K562 (cell line): Measurements from ENCODE around the gene ZNF644. TPM values are rescaled to one million over a fixed set of nuclear protein-coding genes. Genes with fewer than 3 reads are reported as not detected.

Source experiments
- ATAC-seq: fragments of 200-7000 bp; cut with Tn5 transposase; 3 replicates; pipeline ENCODE4 v1.9.1; 2020; ENCODE audit warnings: moderate library complexity
- BruUV-seq: library from RNA; stranded (reverse); fragments of 400-500 nt; replicated peaks from 2 replicates; lab custom pipeline; 2021; lab: Mats Ljungman, UMichigan
- CTCF ChIA-PET: fragments of 300-600 bp; formaldehyde crosslinking; extraction: SDS; loops from one replicate; lab custom pipeline; 2021; ENCODE audit warnings: low intra/inter-chr PET ratio; lab: Yijun Ruan, JAX
- POLR2A ChIA-PET: fragments of 300-600, 350-650 bp; sonication (Branson Sonifier 250); formaldehyde crosslinking; extraction: SDS; loops from one replicate; lab custom pipeline; 2021; ENCODE audit warnings: antibody characterized with exemption, inconsistent platforms; lab: Yijun Ruan, JAX
- DNase-seq, 4 experiments: peaks; one replicate each; pipeline versions ENCODE4 v3.0.0 to v3.0.0-alpha.2; 2011 to 2018; ENCODE audit warnings: low spot score in 3 of 4, mixed read lengths in 3 of 4; ENCODE audit errors: extremely low read depth in 1 of 4
- FAIRE-seq: peaks from 2 replicates; lab custom pipeline; 2011; peaks lifted over from hg19 to GRCh38; lab: Jason Lieb, UNC
- H2AFZ ChIP-seq: 2 replicates; pipeline ENCODE4 v1.6.0; 2011; ENCODE audit warnings: low read depth, low read length, control low read depth, inconsistent platforms
- H3K27ac ChIP-seq: fragments of 200-600 bp; 3 replicates; pipeline ENCODE4 v1.8.0; 2011; ENCODE audit warnings: low read depth, mild to moderate bottlenecking, control low read depth, inconsistent platforms, low read length, moderate library complexity, mixed read lengths; ENCODE audit errors: extremely low read depth
- H3K27me3 ChIP-seq, 2 experiments: fragments of 300-600 bp in 1 of 2; 2 replicates in 1 of 2; 3 replicates in 1 of 2; pipeline versions ENCODE4 v1.6.0 to v1.8.0; 2011; ENCODE audit warnings: inconsistent platforms in 2 of 2, low read length in 2 of 2, mild to moderate bottlenecking in 1 of 2, mixed read lengths in 1 of 2, moderate library complexity in 1 of 2; ENCODE audit not compliant: control insufficient read depth in 2 of 2, insufficient read depth in 2 of 2
- H3K36me3 ChIP-seq: fragments of 300-600 bp; 3 replicates; pipeline ENCODE4 v1.8.0; 2011; ENCODE audit warnings: mild to moderate bottlenecking, low read length, inconsistent platforms; ENCODE audit not compliant: control insufficient read depth, insufficient read depth
- H3K4me1 ChIP-seq, 2 experiments: fragments of 200-600 bp in 1 of 2; replicated peaks in 1 of 2; 2 replicates in 1 of 2; 3 replicates in 1 of 2; pipeline versions ENCODE4 v1.5.1 to v1.8.0; 2011; ENCODE audit warnings: inconsistent platforms in 2 of 2, low read length in 2 of 2, mild to moderate bottlenecking in 1 of 2, mixed read lengths in 1 of 2, moderate library complexity in 1 of 2; ENCODE audit not compliant: control insufficient read depth in 2 of 2, insufficient read depth in 2 of 2
- H3K4me2 ChIP-seq: 2 replicates; pipeline ENCODE4 v1.6.1; 2011; ENCODE audit warnings: low read length, control low read depth, inconsistent platforms, mixed read lengths; ENCODE audit not compliant: insufficient read depth
- H3K4me3 ChIP-seq: fragments of 200-600 bp; sonication (generic), shearing (Covaris generic); 2 replicates; pipeline ENCODE4 v1.5.1; 2016; ENCODE audit warnings: control low read depth, inconsistent platforms
- H3K79me2 ChIP-seq: fragments of 200-600 bp; 3 replicates; pipeline ENCODE4 v1.8.0; 2011; ENCODE audit warnings: low read length, inconsistent platforms; ENCODE audit not compliant: control insufficient read depth, insufficient read depth
- H3K9ac ChIP-seq, 2 experiments: 2 replicates each; pipeline versions ENCODE4 v1.6.0 to v1.6.1; 2011; ENCODE audit warnings: low read depth in 2 of 2, low read length in 2 of 2, control low read depth in 1 of 2, inconsistent platforms in 1 of 2, mild to moderate bottlenecking in 1 of 2, mixed read lengths in 1 of 2; ENCODE audit not compliant: insufficient read depth in 1 of 2
- H3K9me1 ChIP-seq: one replicate; pipeline ENCODE4 v1.6.0; 2011; ENCODE audit warnings: inconsistent platforms, mild to moderate bottlenecking, low read length, moderate library complexity; ENCODE audit not compliant: control insufficient read depth, insufficient read depth
- H3K9me3 ChIP-seq: replicated peaks from 2 replicates; pipeline ENCODE4 v1.5.1; 2011; ENCODE audit warnings: low read depth, low read length, inconsistent platforms; ENCODE audit not compliant: control insufficient read depth, insufficient read depth
- H4K20me1 ChIP-seq: replicated peaks from 2 replicates; pipeline ENCODE4 v1.6.1; 2011; ENCODE audit warnings: low read length, inconsistent platforms, mixed read lengths; ENCODE audit not compliant: control insufficient read depth, insufficient read depth
- DLX4 ChIP-seq: fragments of 250-450 bp; sonication (Bioruptor Pico); IDR thresholded peaks from 2 replicates; pipeline ENCODE4 v1.6.1; 2021; ENCODE audit warnings: mild to moderate bottlenecking
- FOXM1 ChIP-seq, 2 experiments: fragments of 450-650 bp in 1 of 2; sonication (generic) in 1 of 2; formaldehyde crosslinking in 1 of 2; IDR thresholded peaks; 2 replicates each; pipeline versions ENCODE4 v1.6.1 to v1.9.0; 2017 to 2022; ENCODE audit warnings: low read depth in 2 of 2, mild to moderate bottlenecking in 2 of 2, missing genetic modification reagents in 1 of 2, moderate library complexity in 1 of 2
- FOXP1 ChIP-seq: sonication (generic); formaldehyde crosslinking; IDR thresholded peaks from 2 replicates; pipeline ENCODE4 v1.8.0; 2022; ENCODE audit warnings: mild to moderate bottlenecking, missing genetic modification reagents
- JUND ChIP-seq, 2 experiments: IDR thresholded peaks; 2 replicates in 1 of 2; 3 replicates in 1 of 2; pipeline ENCODE4 v1.6.1; 2011; ENCODE audit warnings: borderline replicate concordance in 2 of 2, low read depth in 2 of 2, low read length in 2 of 2, improper control_type of control experiment in 1 of 2, missing biosample characterization in 1 of 2, missing genetic modification characterization in 1 of 2, missing genetic modification reagents in 1 of 2
- KDM2B ChIP-seq: fragments of 250-450 bp; sonication (Bioruptor Pico); IDR thresholded peaks from 2 replicates; pipeline ENCODE4 v1.8.0; 2021; ENCODE audit warnings: mild to moderate bottlenecking, moderate library complexity
- RBBP5 ChIP-seq: fragments of 200-600 bp; sonication (generic); IDR thresholded peaks from 2 replicates; pipeline ENCODE4 v1.6.1; 2012; ENCODE audit warnings: borderline replicate concordance, mild to moderate bottlenecking, low read length, control low read depth, inconsistent platforms; ENCODE audit not compliant: insufficient read depth, poor library complexity, severe bottlenecking
- SMAD1 ChIP-seq: fragments of 150-350 bp; IDR thresholded peaks from 2 replicates; pipeline ENCODE4 v1.6.1; 2014; ENCODE audit warnings: low read length, low read depth; ENCODE audit not compliant: partially characterized antibody
- SPI1 ChIP-seq: IDR thresholded peaks from 2 replicates; pipeline ENCODE4 v1.6.1; 2011; ENCODE audit warnings: low read depth, low read length, control low read depth, borderline replicate concordance
- ZNF134 ChIP-seq: fragments of 250-450 bp; sonication (Bioruptor Pico); conservative IDR thresholded peaks from 2 replicates; pipeline ENCODE4 v1.4.0; 2020
- ZNF347 ChIP-seq: fragments of 450-650 bp; formaldehyde crosslinking; IDR thresholded peaks from 2 replicates; pipeline ENCODE4 v1.4.0; 2020; ENCODE audit warnings: low read depth, mild to moderate bottlenecking, moderate library complexity
- ZNF41 ChIP-seq: fragments of 250-450 bp; sonication (Bioruptor Pico); conservative IDR thresholded peaks from 2 replicates; pipeline ENCODE4 v1.4.0; 2020; ENCODE audit warnings: mild to moderate bottlenecking
- WGBS: fragments of 100-300 bp; shearing (Covaris generic); methylation state at CpG from one replicate; pipeline ENCODE4 v1.1.6; 2016; ENCODE audit warnings: low coverage, mixed read lengths; ENCODE audit not compliant: insufficient coverage; ENCODE audit errors: missing lambda C conversion rate; 5-methylcytosine and 5-hydroxymethylcytosine counted together
- in situ Hi-C: fragments of 300-500 bp; cut with MboI; formaldehyde crosslinking; loops from 4 replicates; pipeline ENCODE4 v1.15.0; 2018; ENCODE audit warnings: inconsistent platforms, mixed read lengths
- intact Hi-C: fragments of 100-400 bp; cut with micrococcal nuclease; formaldehyde crosslinking; loops from 2 replicates; pipeline ENCODE4 v1.14.2; 2022
- polyA plus RNA-seq, 8 experiments: library from polyadenylated mRNA; depleted of rRNA in 4 of 8; stranded (reverse) in 5 of 8; unstranded in 3 of 8; fragments of >200 nt; fragmentation: Nextera tagmentation in 2 of 8; fragmentation: Illumina TruSeq in 1 of 8; extraction: Ambion mirVana in 2 of 8; extraction: Trizol in 1 of 8; gene quantifications; 2 replicates each; pipeline versions ENCODE4 v1.2.1 to v1.2.3, GENCODE V29; 2011 to 2014; ENCODE audit warnings: inconsistent platforms in 1 of 8, missing spikeins in 1 of 8
- total RNA-seq, 7 experiments: library from RNA; depleted of rRNA in 6 of 7; stranded (reverse); fragments of >200 nt in 6 of 7; fragmentation: Illumina TruSeq in 2 of 7; extraction: Trizol in 2 of 7; gene quantifications; 2 replicates each; pipeline versions ENCODE4 v1.2.1 to v1.2.3, GENCODE V29; 2011 to 2021; ENCODE audit warnings: low replicate concordance in 1 of 7

The ZNF644 gene
- total and polyA plus RNA-seq, 9 of the 15 experiments (the other 6 are each of a cell fraction or from before 2014, with no cell fraction given): 25.3 to 71.4 (median 39.6) TPM

GRCh38 chr1:91038582-91038981 is 16.7 kb upstream of the ZNF644 start:
- Histone ChIP-seq H3K79me2 (no peaks in the 10 kb centered on the region), H3K27me3 (peaks cover 0 to 12% of the 10 kb centered on the region in 2 experiments; a peak in 1 of 5 replicates), H3K9me1 (no peaks in the 10 kb centered on the region), H2AFZ (no peak overlapping the region), H3K36me3 (no peaks in the 10 kb centered on the region), H3K27ac (no peak overlapping the region), H4K20me1 (no peaks in the 10 kb centered on the region), H3K9ac (no peak overlapping the region), H3K4me3 (no peak overlapping the region), H3K4me1 (no peaks in the 10 kb centered on the region), H3K4me2 (no peak overlapping the region), H3K9me3 (no peaks in the 10 kb centered on the region)
- WGBS: 2% methylated on average over 5 of the region's 5 CpGs
- intact Hi-C loops (no loop called here), in situ Hi-C loops (no loop called here)
- TF ChIP-seq ZNF41 (CRISPR knock-in tag) (no peak), JUND (IDR thresholded peaks at IDR 0.05; ENCODE audit: borderline replicate concordance, low read depth, low read length) (no peak), JUND (tag; IDR thresholded peaks at IDR 0.05; ENCODE audit: borderline replicate concordance, low read depth, low read length) (no peak), DLX4 (CRISPR knock-in tag) (no peak), ZNF347 (CRISPR knock-in tag) (no peak), SPI1 (no peak), KDM2B (CRISPR knock-in tag) (no peak), RBBP5 (no peak), ZNF134 (CRISPR knock-in tag) (no peak), SMAD1 (no peak), FOXM1 (IDR thresholded peaks at IDR 0.05; ENCODE audit: low read depth) (no peak), FOXM1 (CRISPR knock-in tag; IDR thresholded peaks at IDR 0.05; ENCODE audit: low read depth) (no peak), FOXP1 (CRISPR knock-in tag) (no peak)
- ATAC-seq (no peak), DNase-seq (no peak), FAIRE-seq (no peak)
- BruUV-seq: no TSS peak
- CTCF ChIA-PET: no interaction called here
- POLR2A ChIA-PET: no interaction called here
